SU-DHL-6 (cell line): ENCODE measurements around the gene EYA2.

ENCODE experiments used
- EZH2phosphoT487 ChIP-seq: fragments of 200-600 bp; sonication (generic), shearing (Covaris generic); conservative IDR thresholded peaks from 2 replicates; pipeline ENCODE4 v1.6.1; 2018; ENCODE audit warnings: mild to moderate bottlenecking, antibody characterized with exemption, low read length, moderate library complexity, mixed read lengths
- TF ChIP-seq, protein P1 (sequence below): fragments of 200-600 bp; sonication (generic); IDR thresholded peaks from one replicate; pipeline ENCODE4 v1.5.1; 2017; ENCODE audit warnings: antibody characterized with exemption, mild to moderate bottlenecking, low read length, moderate library complexity; ENCODE audit not compliant: insufficient read depth, poor library complexity, severe bottlenecking

DNA sequence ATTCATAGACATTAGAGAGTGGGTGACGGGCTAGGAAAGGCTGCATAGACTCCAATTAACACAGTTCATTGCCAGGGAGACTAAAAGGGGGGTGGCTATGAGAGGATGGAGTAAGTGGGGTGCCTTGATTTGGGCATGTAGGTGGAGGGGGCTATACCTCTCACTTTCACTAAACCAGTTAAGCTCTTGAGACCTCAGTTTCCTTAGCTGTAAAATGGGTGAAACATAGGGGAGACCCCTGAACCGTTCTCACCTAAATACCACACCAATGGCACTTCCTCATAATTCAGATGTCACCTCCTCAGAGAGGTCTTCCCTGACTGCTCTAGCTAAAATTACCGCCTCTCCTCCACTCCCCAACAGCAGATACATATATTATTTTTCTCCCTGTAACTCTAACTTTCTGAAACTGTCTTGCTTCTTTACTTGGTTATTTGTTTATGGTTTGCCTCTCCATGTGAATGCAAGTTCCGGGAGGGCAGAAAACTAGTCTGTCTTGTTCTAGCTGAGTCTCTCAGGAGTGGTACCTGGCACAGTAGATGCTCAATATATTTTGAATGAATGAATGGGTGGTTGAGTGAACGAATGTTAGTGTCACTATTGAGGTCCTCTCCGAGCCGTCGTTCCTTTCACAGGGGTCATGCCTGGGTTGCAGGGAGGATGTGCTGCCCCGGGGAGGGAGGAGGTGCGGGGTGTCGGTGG, 615 bp upstream of the EYA2 start:
- TF ChIP-seq, protein P1, sequence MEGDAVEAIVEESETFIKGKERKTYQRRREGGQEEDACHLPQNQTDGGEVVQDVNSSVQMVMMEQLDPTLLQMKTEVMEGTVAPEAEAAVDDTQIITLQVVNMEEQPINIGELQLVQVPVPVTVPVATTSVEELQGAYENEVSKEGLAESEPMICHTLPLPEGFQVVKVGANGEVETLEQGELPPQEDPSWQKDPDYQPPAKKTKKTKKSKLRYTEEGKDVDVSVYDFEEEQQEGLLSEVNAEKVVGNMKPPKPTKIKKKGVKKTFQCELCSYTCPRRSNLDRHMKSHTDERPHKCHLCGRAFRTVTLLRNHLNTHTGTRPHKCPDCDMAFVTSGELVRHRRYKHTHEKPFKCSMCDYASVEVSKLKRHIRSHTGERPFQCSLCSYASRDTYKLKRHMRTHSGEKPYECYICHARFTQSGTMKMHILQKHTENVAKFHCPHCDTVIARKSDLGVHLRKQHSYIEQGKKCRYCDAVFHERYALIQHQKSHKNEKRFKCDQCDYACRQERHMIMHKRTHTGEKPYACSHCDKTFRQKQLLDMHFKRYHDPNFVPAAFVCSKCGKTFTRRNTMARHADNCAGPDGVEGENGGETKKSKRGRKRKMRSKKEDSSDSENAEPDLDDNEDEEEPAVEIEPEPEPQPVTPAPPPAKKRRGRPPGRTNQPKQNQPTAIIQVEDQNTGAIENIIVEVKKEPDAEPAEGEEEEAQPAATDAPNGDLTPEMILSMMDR: no peak
- no peak for TF ChIP-seq EZH2phosphoT487
